GM21528 (cell line): ENCODE results near the gene LZTR1.
"Not testable (repeated sequence)": the region's sequence is repeated elsewhere in the genome, so short reads cannot be mapped to it uniquely, and the experiment has no call there.

ENCODE experiments used
- ATAC-seq: cut with Tn5 transposase; IDR thresholded peaks from one replicate; pipeline ENCODE4 v1.9.1; 2021; ENCODE audit warnings: mild to moderate bottlenecking, moderate library complexity; ENCODE audit not compliant: unreplicated experiment, low FRiP score

The LZTR1 gene

GRCh38 chr22:21030032-21030431, 47.9 kb downstream of the LZTR1 start:
- ATAC-seq: no peak

GRCh38 chr22:21030621-21031544, 48.8 kb downstream of the LZTR1 start:
- ATAC-seq: no peak

GRCh38 chr22:21031545-21032036, 49.5 kb downstream of the LZTR1 start:
- ATAC-seq: no peak

- no peak for ATAC-seq
Measured at GRCh38 chr22:21032037-21032867, 50.2 kb downstream of the LZTR1 start, which contains the start of gene SLC7A4. Gene SLC7A4, minus strand, starts transcription at chr22:21032561. Its CDS starts 749 bp downstream, at chr22:21031812.

GRCh38 chr22:21032868-21033688, 51.0 kb downstream of the LZTR1 start:
- ATAC-seq: no peak

- no peak for ATAC-seq
Measured at GRCh38 chr22:21033895-21034294, 51.8 kb downstream of the LZTR1 start.

- no peak for ATAC-seq
Measured at GRCh38 chr22:21034989-21035388, 52.9 kb downstream of the LZTR1 start.

- no peak for ATAC-seq
Measured at GRCh38 chr22:21038405-21038804, 56.3 kb downstream of the LZTR1 start.

- not testable (repeated sequence) for ATAC-seq
Measured at GRCh38 chr22:21039158-21039557, 57.1 kb downstream of the LZTR1 start.

- no peak for ATAC-seq
Measured at GRCh38 chr22:21041937-21042336, 59.8 kb downstream of the LZTR1 start.

- ATAC-seq: no peak
Measured at GRCh38 chr22:21042978-21043859, 61.1 kb downstream of the LZTR1 start.

GRCh38 chr22:21043860-21044535, 61.9 kb downstream of the LZTR1 start:
- no peak for ATAC-seq

- ATAC-seq: no peak
Measured at GRCh38 chr22:21044931-21045584, 63.0 kb downstream of the LZTR1 start.

GRCh38 chr22:21045585-21046294, 63.6 kb downstream of the LZTR1 start, which contains the start of gene LRRC74B:
Gene LRRC74B, plus strand, starts transcription at chr22:21045946. Its CDS starts 41 bp downstream, at chr22:21045987.
- peak; percentile 64 for ATAC-seq

GRCh38 chr22:21047035-21047661, 65.1 kb downstream of the LZTR1 start:
- no peak for ATAC-seq

GRCh38 chr22:21047730-21048129, 65.6 kb downstream of the LZTR1 start:
- ATAC-seq: no peak

GRCh38 chr22:21048448-21048847, 66.4 kb downstream of the LZTR1 start:
- ATAC-seq: not testable (repeated sequence)
